GM10248 (cell line): ENCODE measurements around the gene ZDHHC11B.
"Not testable (repeated sequence)": the region's sequence is repeated elsewhere in the genome, so short reads cannot be mapped to it uniquely, and the experiment has no call there.

Source experiments
- CTCF ChIA-PET: fragments of 300-600 bp; sonication (Branson Sonifier 250); formaldehyde crosslinking; extraction: SDS; loops from one replicate; lab custom pipeline; 2021; ENCODE audit warnings: antibody characterized with exemption; lab: Yijun Ruan, JAX
- POLR2A ChIA-PET: fragments of 350-650 bp; sonication (Branson Sonifier 250); formaldehyde crosslinking; extraction: SDS; loops from one replicate; lab custom pipeline; 2020; ENCODE audit warnings: antibody characterized with exemption; lab: Yijun Ruan, JAX
- DNase-seq: peaks from one replicate; pipeline ENCODE4 v3.0.0; 2012; ENCODE audit errors: extremely low spot score
- TF ChIP-seq, protein P1 (sequence below): IDR thresholded peaks from 2 replicates; pipeline ENCODE4 v1.5.1; 2012; ENCODE audit warnings: mild to moderate bottlenecking, low read depth; ENCODE audit errors: extremely low read depth, missing control alignments, control extremely low read depth

The ZDHHC11B gene

DNA sequence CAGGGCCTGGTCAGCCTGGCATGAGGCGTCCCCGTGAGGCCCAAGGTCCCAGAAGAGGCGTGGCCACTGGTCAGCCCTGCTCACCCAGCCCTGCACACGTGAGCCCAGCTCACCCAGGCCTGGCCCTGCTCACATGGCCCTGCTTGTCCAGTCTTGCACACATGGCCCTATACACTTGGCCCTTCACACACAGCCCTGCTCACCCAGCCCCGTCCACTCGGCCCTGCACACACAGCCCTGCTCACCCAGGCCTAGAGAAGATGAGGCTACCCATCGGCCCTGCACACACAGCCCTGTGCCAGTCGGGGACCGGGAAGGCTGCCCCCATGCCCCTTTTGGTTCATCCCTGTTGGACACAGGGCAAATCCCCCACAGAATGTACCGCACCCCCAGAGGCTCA lies 28.4 kb downstream of the ZDHHC11B start:
- POLR2A ChIA-PET: no interaction called here
- no peak for DNase-seq
- CTCF ChIA-PET: no interaction called here
- TF ChIP-seq, protein P1, sequence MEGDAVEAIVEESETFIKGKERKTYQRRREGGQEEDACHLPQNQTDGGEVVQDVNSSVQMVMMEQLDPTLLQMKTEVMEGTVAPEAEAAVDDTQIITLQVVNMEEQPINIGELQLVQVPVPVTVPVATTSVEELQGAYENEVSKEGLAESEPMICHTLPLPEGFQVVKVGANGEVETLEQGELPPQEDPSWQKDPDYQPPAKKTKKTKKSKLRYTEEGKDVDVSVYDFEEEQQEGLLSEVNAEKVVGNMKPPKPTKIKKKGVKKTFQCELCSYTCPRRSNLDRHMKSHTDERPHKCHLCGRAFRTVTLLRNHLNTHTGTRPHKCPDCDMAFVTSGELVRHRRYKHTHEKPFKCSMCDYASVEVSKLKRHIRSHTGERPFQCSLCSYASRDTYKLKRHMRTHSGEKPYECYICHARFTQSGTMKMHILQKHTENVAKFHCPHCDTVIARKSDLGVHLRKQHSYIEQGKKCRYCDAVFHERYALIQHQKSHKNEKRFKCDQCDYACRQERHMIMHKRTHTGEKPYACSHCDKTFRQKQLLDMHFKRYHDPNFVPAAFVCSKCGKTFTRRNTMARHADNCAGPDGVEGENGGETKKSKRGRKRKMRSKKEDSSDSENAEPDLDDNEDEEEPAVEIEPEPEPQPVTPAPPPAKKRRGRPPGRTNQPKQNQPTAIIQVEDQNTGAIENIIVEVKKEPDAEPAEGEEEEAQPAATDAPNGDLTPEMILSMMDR: no peak

DNA sequence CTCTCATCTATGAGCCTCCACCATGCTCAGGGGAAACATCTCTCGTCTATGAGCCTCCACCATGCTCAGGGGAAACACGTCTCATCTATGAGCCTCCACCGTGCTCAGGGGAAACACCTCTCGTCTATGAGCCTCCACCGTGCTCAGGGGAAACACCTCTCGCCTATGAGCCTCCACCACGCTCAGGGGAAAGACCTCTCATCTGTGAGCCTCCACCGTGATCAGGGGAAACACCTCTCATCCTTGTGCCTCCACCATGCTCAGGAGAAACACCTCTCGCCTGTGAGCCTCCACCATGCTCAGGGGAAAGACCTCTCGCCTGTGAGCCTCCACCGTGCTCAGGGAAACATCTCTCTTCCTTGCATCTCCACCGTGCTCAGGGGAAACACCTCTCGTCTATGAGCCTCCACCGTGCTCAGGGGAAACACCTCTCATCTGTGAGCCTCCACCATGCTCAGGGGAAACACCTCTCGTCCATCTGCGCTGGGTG lies 30.3 kb downstream of the ZDHHC11B start:
- POLR2A ChIA-PET, CTCF ChIA-PET, DNase-seq: not testable (repeated sequence)

DNA sequence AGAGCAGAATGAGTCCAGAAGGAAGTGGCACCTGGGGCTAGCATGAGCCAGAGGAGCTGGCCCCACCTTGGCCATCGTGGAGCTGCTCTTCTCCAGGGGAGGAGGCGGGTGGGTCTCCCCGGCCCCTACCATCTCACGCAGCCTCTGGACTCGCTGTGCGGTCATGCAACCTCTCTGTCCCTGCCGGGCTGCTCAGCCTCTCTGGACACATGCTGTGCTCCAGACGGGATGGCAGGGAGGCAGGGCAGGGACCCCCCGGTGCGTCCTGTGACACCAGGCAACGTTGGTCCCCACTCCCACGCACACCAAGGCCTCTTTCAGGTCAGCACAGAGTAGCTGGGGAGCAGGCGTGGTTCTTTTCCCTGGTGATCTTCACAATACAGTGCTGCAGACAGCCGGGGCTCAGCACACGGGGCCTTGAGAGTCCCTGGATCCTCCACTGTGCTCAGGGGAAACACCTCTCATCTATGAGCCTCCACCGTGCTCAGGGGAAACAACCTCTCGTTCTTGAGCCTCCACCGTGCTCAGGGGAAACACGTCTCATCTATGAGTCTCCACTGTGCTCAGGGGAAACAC lies 30.9 kb downstream of the ZDHHC11B start:
- DNase-seq, CTCF ChIA-PET, POLR2A ChIA-PET: not testable (repeated sequence)

- CTCF ChIA-PET, POLR2A ChIA-PET, DNase-seq: not testable (repeated sequence)
These were observed 31.9 kb downstream of the ZDHHC11B start for GRCh38 chr5:752532-753115.

- CTCF ChIA-PET, POLR2A ChIA-PET, DNase-seq: not testable (repeated sequence)
These were observed 32.5 kb downstream of the ZDHHC11B start for GRCh38 chr5:751992-752391.

- TF ChIP-seq, protein P1: no peak
- CTCF ChIA-PET: no interaction called here
- POLR2A ChIA-PET: no interaction called here
These were observed 33.0 kb downstream of the ZDHHC11B start for GRCh38 chr5:751496-751895.

GRCh38 chr5:750226-750625 lies 34.3 kb downstream of the ZDHHC11B start:
- POLR2A ChIA-PET, CTCF ChIA-PET, DNase-seq: not testable (repeated sequence)

More at GRCh38 chr5:751496-751895, 33.0 kb downstream of the ZDHHC11B start:
- DNase-seq: no peak

DNA sequence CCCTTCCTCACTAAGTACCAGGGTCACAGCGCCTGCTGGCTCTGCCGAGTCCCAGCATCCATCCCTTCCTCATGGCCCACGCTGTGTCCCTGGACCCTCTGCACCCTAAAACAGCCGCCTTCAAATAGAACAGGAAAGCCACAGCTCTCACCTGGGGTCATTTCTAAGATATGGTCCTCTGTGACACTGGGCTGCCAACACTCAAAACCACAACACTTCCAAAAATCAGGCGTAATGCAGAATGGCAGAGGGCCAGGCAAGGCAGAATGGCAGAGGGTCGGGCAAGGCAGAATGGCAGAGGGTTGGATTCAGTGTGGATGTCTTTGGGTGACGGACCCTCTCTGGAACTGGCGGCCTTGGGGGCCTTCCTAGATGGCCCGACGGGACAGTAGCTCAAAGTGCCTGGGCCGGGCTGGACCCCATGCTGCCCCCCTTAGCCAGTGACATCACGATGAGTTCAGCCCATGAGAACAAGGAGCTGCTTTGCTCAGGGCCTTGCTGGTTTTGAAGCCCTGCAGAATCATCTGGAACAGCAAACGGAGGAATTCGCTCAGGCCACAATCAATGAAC lies 35.3 kb downstream of the ZDHHC11B start:
- TF ChIP-seq, protein P1: no peak
- no peak for DNase-seq
- POLR2A ChIA-PET: no interaction called here
- CTCF ChIA-PET: no interaction called here

- POLR2A ChIA-PET, DNase-seq, CTCF ChIA-PET: not testable (repeated sequence)
These were observed 36.2 kb downstream of the ZDHHC11B start for GRCh38 chr5:748011-748980.

DNA sequence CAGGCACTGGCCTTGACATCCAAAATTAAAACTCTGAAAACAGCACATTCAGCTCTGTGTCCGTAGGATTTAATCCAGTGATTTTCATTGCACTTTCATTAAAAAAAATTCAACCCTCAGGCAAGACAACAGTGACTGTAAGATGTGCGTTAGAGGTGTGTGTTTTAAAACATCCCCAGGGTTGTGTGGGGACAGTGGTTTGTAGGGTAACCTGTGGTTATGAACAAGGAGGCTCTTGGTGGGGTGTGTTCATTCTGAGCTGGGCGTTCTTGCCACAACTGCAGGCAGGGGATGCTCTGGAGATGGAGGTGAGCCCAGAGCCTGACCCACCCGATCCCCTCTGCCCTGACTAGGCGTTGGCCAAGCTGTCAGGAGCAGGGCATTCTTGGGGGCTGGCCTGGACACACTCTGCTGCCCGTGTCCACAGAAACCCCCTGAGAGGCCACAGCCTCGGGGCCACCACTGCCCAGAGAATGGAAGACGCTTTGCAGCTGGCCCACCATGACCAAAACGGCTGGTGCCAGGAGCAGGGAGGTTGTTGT lies 37.2 kb downstream of the ZDHHC11B start:
- CTCF ChIA-PET, POLR2A ChIA-PET, DNase-seq: not testable (repeated sequence)
